IPS-NIHi7 (cell line): Measurements from ENCODE around the gene SMIM38.
A peak's percentile ranks its signal among the peaks of the same experiment; 100 is the strongest.
"Not testable (repeated sequence)": the region's sequence is repeated elsewhere in the genome, so short reads cannot be mapped to it uniquely, and the experiment has no call there.

Source experiments
- DNase-seq: peaks from one replicate; pipeline ENCODE4 v3.0.0; 2012; ENCODE audit warnings: mixed read lengths; ENCODE audit errors: extremely low spot score

The SMIM38 gene

GRCh38 chr11:69140161-69140560 is 15.6 kb upstream of the SMIM38 start:
- not testable (repeated sequence) for DNase-seq

- DNase-seq = no peak
Observed at GRCh38 chr11:69140635-69141034, 15.1 kb upstream of the SMIM38 start.

- no peak for DNase-seq
Observed at GRCh38 chr11:69141742-69142141, 14.0 kb upstream of the SMIM38 start.

- DNase-seq = no peak
Observed at GRCh38 chr11:69142895-69143294, 12.8 kb upstream of the SMIM38 start.

GRCh38 chr11:69144316-69145049 is 11.3 kb upstream of the SMIM38 start:
- DNase-seq = no peak

- DNase-seq = no peak
Observed at GRCh38 chr11:69145050-69145380, 10.7 kb upstream of the SMIM38 start.

GRCh38 chr11:69148377-69148762 is 7.4 kb upstream of the SMIM38 start:
- no peak for DNase-seq

GRCh38 chr11:69148806-69149205 is 6.9 kb upstream of the SMIM38 start:
- DNase-seq = no peak

- DNase-seq = not testable (repeated sequence)
Observed at GRCh38 chr11:69149338-69150045, 6.2 kb upstream of the SMIM38 start.

- DNase-seq = no peak
Observed at GRCh38 chr11:69150175-69150574, 5.6 kb upstream of the SMIM38 start.

GRCh38 chr11:69151836-69152235 is 3.9 kb upstream of the SMIM38 start:
- peak; percentile 47 for DNase-seq

GRCh38 chr11:69152733-69153421 is 2.9 kb upstream of the SMIM38 start:
- DNase-seq = no peak

- no peak for DNase-seq
Observed at GRCh38 chr11:69153661-69154060, 2.1 kb upstream of the SMIM38 start.

- no peak for DNase-seq
Observed at GRCh38 chr11:69154211-69154913, 1.4 kb upstream of the SMIM38 start.

- no peak for DNase-seq
Observed at GRCh38 chr11:69154938-69155301, 815 bp upstream of the SMIM38 start.

- no peak for DNase-seq
Observed at GRCh38 chr11:69156235-69156639, 502 bp downstream of the SMIM38 start.

- DNase-seq = no peak
Observed at GRCh38 chr11:69156673-69157155, 979 bp downstream of the SMIM38 start.

GRCh38 chr11:69157156-69157821 is 1.6 kb downstream of the SMIM38 start:
- DNase-seq = no peak

GRCh38 chr11:69157822-69158231 is 2.1 kb downstream of the SMIM38 start:
- DNase-seq = no peak

GRCh38 chr11:69158301-69159149 is 2.8 kb downstream of the SMIM38 start:
- no peak for DNase-seq
